ENCODE data around the gene MYO3B. TPM values are rescaled to one million over a fixed set of nuclear protein-coding genes. Genes with fewer than 3 reads are reported as not detected.

Gene MYO3B
- total RNA-seq, 4 donors from 2014 or later = 0.06 TPM; not detected in 3

DNA sequence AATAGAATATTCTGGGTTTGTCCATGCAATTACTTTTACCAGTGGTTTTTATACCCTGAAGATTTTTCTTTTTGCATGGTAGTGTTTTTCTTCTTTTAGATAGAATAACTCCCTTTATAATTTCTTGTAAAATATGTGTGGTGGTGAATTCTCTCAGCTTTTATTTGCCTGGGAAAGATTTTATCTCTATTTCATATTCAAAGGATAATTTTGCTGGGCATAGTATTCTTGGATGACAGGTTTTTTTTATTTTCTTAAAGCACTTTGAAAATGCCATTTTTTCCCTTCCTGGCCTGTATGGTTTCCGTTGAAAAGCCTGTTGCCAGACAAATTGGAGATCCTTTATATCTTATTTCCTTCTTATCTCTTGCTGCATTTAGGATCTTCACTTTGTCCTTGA lies 113.5 kb downstream of the MYO3B start:
- intact Hi-C loops (cut with DNase I) = no loop called here
- H3K27ac ChIP-seq (replicated peaks in 1 of 4) = no peak overlapping the region
- H3K27me3 ChIP-seq = no peaks in the 10 kb centered on the region
- 73% methylated on average over 1 of the region's 1 CpG for WGBS
- H3K36me3 ChIP-seq = no peaks in the 10 kb centered on the region
- no peak for DNase-seq (ENCODE audit: extremely low spot score)
- TF ChIP-seq EP300 (IDR thresholded peaks at IDR 0.05) (no peak), POLR2AphosphoS5 (IDR thresholded peaks at IDR 0.05) (no peak), POLR2A (IDR thresholded peaks at IDR 0.05; ENCODE audit: low read depth) (no peak)
- TF ChIP-seq, protein P1, sequence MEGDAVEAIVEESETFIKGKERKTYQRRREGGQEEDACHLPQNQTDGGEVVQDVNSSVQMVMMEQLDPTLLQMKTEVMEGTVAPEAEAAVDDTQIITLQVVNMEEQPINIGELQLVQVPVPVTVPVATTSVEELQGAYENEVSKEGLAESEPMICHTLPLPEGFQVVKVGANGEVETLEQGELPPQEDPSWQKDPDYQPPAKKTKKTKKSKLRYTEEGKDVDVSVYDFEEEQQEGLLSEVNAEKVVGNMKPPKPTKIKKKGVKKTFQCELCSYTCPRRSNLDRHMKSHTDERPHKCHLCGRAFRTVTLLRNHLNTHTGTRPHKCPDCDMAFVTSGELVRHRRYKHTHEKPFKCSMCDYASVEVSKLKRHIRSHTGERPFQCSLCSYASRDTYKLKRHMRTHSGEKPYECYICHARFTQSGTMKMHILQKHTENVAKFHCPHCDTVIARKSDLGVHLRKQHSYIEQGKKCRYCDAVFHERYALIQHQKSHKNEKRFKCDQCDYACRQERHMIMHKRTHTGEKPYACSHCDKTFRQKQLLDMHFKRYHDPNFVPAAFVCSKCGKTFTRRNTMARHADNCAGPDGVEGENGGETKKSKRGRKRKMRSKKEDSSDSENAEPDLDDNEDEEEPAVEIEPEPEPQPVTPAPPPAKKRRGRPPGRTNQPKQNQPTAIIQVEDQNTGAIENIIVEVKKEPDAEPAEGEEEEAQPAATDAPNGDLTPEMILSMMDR (IDR thresholded peaks at IDR 0.05) = no peak
- H3K4me3 ChIP-seq = no peak overlapping the region
- H3K9me3 ChIP-seq = peaks cover 0 to 20% (median 5%) of the 10 kb centered on the region in 4 donors
- no peaks in the 10 kb centered on the region for H3K4me1 ChIP-seq

DNA sequence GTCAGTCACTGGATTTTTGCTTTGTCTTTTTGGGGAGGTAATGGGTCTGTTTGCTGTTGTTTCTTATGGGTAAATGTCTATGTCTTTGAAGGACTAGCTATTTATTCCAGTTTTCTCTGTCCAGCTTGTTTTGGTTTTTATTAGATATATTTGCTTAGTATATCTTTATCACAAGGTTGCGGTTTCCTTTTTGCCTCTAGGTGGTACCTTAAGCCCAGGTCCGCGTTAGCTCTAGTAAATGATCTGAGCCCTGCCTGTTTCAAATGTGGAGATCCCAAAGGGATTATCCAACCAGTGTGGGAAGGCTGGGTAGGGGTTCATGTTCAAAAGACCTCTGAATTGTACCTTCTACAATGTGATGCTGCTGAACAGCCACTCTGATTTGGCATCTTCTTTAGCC lies 114.5 kb downstream of the MYO3B start:
- 65% methylated on average over 3 of the region's 3 CpGs for WGBS
- no peak overlapping the region for H3K4me3 ChIP-seq
- H3K36me3 ChIP-seq = no peaks in the 10 kb centered on the region
- DNase-seq (ENCODE audit: extremely low spot score) = no peak
- peaks cover 0 to 20% (median 5%) of the 10 kb centered on the region in 4 donors for H3K9me3 ChIP-seq
- intact Hi-C loops (cut with DNase I) = no loop called here
- no peaks in the 10 kb centered on the region for H3K27me3 ChIP-seq
- no peak overlapping the region for H3K27ac ChIP-seq (replicated peaks in 1 of 4)
- TF ChIP-seq POLR2A (IDR thresholded peaks at IDR 0.05; ENCODE audit: low read depth) = no peak
- TF ChIP-seq, protein P1 (IDR thresholded peaks at IDR 0.05) = no peak
- TF ChIP-seq EP300 (IDR thresholded peaks at IDR 0.05) = no peak
- no peaks in the 10 kb centered on the region for H3K4me1 ChIP-seq

DNA sequence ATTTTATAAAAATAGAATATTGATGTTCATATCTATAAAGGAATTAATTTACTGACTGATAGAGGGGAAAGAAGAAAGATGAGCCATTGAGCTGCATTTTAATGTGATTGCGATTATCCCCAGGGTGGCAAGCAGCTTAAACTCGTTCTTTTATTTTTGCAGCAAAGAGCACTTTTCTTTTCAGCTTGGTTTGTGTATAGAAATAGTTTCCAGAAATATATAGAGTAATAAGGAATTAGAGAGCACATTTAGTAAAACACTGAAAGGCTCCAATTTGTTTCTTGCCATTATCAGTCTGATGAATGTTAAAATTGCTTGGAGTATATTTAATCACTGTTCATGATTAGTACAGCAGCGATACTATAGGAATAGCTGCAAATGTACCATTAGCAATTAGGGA lies 119.5 kb downstream of the MYO3B start:
- TF ChIP-seq POLR2A (IDR thresholded peaks at IDR 0.05; ENCODE audit: low read depth) (no peak), EP300 (IDR thresholded peaks at IDR 0.05) (no peak)
- 93% methylated on average over 3 of the region's 3 CpGs for WGBS
- intact Hi-C loops (cut with DNase I) = no loop called here
- H3K4me3 ChIP-seq = no peak overlapping the region
- H3K27ac ChIP-seq (replicated peaks in 1 of 4) = no peak overlapping the region
- H3K36me3 ChIP-seq = no peaks in the 10 kb centered on the region
- H3K27me3 ChIP-seq = no peaks in the 10 kb centered on the region
- H3K4me1 ChIP-seq = no peaks in the 10 kb centered on the region
- H3K9me3 ChIP-seq = peaks cover 0 to 4% (median under 1%) of the 10 kb centered on the region in 4 donors
- DNase-seq (ENCODE audit: extremely low spot score) = no peak

DNA sequence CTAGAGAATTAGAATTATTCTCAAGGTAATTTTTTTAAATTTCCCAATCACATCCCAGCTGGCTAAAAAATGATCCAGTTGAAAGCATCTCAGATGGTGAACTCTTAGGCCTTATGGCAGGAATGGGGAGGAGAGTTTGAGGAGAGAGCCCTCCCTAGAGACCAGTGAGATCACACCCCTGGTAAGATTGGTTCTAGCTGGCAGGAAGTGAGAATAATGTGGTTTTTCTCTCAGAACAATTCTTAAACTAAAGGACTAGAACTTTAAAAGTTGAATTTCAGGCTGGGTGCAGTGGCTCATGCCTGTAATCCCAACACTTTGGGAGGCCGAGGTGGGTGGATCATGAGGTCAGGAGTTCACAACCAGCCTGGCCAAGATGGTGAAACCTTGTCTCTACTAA lies 120.2 kb downstream of the MYO3B start:
- WGBS = 70% methylated on average over 1 of the region's 1 CpG
- H3K27ac ChIP-seq (replicated peaks in 1 of 4) = no peak overlapping the region
- H3K36me3 ChIP-seq = no peaks in the 10 kb centered on the region
- H3K4me1 ChIP-seq = no peaks in the 10 kb centered on the region
- no peak overlapping the region for H3K4me3 ChIP-seq
- H3K9me3 ChIP-seq = peaks cover 0 to 4% (median 0%) of the 10 kb centered on the region in 4 donors
- no peaks in the 10 kb centered on the region for H3K27me3 ChIP-seq
- intact Hi-C loops (cut with DNase I) = no loop called here
- DNase-seq (ENCODE audit: extremely low spot score) = no peak
- TF ChIP-seq POLR2A (IDR thresholded peaks at IDR 0.05; ENCODE audit: low read depth) (no peak), POLR2AphosphoS5 (IDR thresholded peaks at IDR 0.05) (no peak), EP300 (IDR thresholded peaks at IDR 0.05) (no peak)
- TF ChIP-seq, protein P1 (IDR thresholded peaks at IDR 0.05) = no peak

DNA sequence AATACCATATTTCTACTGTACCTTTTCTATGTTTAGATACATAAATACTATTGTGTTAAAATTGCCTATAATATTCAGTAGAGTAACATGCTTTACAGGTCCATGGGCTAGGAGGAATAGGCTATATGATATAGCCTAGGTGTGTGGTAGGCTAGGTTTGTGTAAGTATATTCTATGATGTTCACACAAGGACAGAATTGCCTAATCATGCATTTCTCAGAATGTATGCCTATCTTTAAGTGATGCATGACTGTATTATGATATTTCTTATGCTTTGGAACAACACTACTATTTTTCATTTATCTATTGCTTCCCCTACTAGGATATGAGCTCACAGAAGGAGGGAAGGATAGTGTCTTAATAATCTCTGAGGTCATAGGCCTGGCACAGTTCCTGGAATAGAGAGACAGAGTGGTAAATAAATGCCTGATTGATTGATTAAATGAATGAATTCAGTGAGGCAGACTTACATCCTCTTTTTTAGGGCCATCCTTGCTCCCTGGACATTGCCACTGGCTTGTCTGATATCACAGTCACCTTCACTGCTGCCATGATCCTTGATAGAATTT lies 121.0 kb downstream of the MYO3B start:
- Histone ChIP-seq H3K4me1 (no peaks in the 10 kb centered on the region), H3K27me3 (no peaks in the 10 kb centered on the region), H3K27ac (replicated peaks in 1 of 4) (no peak overlapping the region), H3K9me3 (peaks cover 0 to 4% (median 0%) of the 10 kb centered on the region in 4 donors), H3K36me3 (no peaks in the 10 kb centered on the region), H3K4me3 (no peak overlapping the region)
- TF ChIP-seq, protein P1 (IDR thresholded peaks at IDR 0.05) = no peak
- TF ChIP-seq POLR2AphosphoS5 (IDR thresholded peaks at IDR 0.05) = no peak
- no peak for TF ChIP-seq POLR2A (IDR thresholded peaks at IDR 0.05; ENCODE audit: low read depth)
- TF ChIP-seq EP300 (IDR thresholded peaks at IDR 0.05) = no peak
- intact Hi-C loops (cut with DNase I) = no loop called here
- no peak for DNase-seq (ENCODE audit: extremely low spot score)

Data from esophagus muscularis mucosa (tissue), 4 donors.